CD14-positive monocyte (primary cell): ENCODE data around the gene LHX4. TPM values are rescaled to one million over a fixed set of nuclear protein-coding genes. Genes with fewer than 3 reads are reported as not detected.

Source experiments
- DNase-seq, 3 donors: peaks; one replicate each; pipeline ENCODE4 v3.0.0-alpha.2; 2011 to 2022
- H2AFZ ChIP-seq: 2 replicates; pipeline ENCODE4 v1.6.0; 2012; ENCODE audit warnings: mild to moderate bottlenecking, low read depth, low read length, inconsistent platforms; ENCODE audit not compliant: insufficient read depth, poor library complexity, severe bottlenecking
- H3K27ac ChIP-seq, 2 donors: 1 replicate in 1 of 2; 2 replicates in 1 of 2; pipeline ENCODE4 v1.5.1; 2012 to 2013; ENCODE audit warnings: low read length in 2 of 2, control low read depth in 1 of 2, inconsistent platforms in 1 of 2, low read depth in 1 of 2, mild to moderate bottlenecking in 1 of 2
- H3K27me3 ChIP-seq, 2 donors: one replicate each; pipeline versions ENCODE4 v1.6.0 to v1.6.1; 2011 to 2013; ENCODE audit warnings: low read length in 2 of 2; ENCODE audit not compliant: control insufficient read depth in 2 of 2, insufficient read depth in 2 of 2
- H3K36me3 ChIP-seq, 2 donors: replicated peaks in 1 of 2; 1 replicate in 1 of 2; 2 replicates in 1 of 2; pipeline versions ENCODE4 v1.5.1 to v1.6.1; 2012 to 2013; ENCODE audit warnings: low read length in 2 of 2, control low read depth in 1 of 2, inconsistent platforms in 1 of 2, mild to moderate bottlenecking in 1 of 2; ENCODE audit not compliant: insufficient read depth in 2 of 2, control insufficient read depth in 1 of 2
- H3K4me1 ChIP-seq, 2 donors: 1 replicate in 1 of 2; 2 replicates in 1 of 2; pipeline versions ENCODE4 v1.5.1 to v1.6.1; 2012 to 2013; ENCODE audit warnings: low read length in 2 of 2, control low read depth in 1 of 2, inconsistent platforms in 1 of 2, mild to moderate bottlenecking in 1 of 2, moderate library complexity in 1 of 2; ENCODE audit not compliant: insufficient read depth in 2 of 2, control insufficient read depth in 1 of 2
- H3K4me2 ChIP-seq: replicated peaks from 2 replicates; pipeline ENCODE3; 2012; ENCODE audit warnings: low read length, moderate library complexity, mild to moderate bottlenecking; ENCODE audit not compliant: poor library complexity, severe bottlenecking; ENCODE audit errors: extremely low read depth
- H3K4me3 ChIP-seq, 3 experiments: fragments of 200-600 bp in 1 of 3; sonication (generic) in 1 of 3; replicated peaks in 1 of 3; 1 replicate in 2 of 3; 2 replicates in 1 of 3; pipeline ENCODE4 v1.5.1; 2011 to 2013; ENCODE audit warnings: low read length in 3 of 3, mild to moderate bottlenecking in 3 of 3, control low read depth in 2 of 3, low read depth in 2 of 3, inconsistent platforms in 1 of 3, moderate library complexity in 1 of 3
- H3K79me2 ChIP-seq: 2 replicates; pipeline ENCODE4 v1.6.0; 2012; ENCODE audit warnings: mild to moderate bottlenecking, control low read depth, inconsistent platforms, low read length, moderate library complexity; ENCODE audit not compliant: insufficient read depth
- H3K9ac ChIP-seq: 2 replicates; pipeline ENCODE4 v1.6.0; 2017; ENCODE audit warnings: low read length, mild to moderate bottlenecking; ENCODE audit not compliant: insufficient read depth, poor library complexity, severe bottlenecking
- H3K9me3 ChIP-seq, 2 donors: replicated peaks in 1 of 2; 1 replicate in 1 of 2; 2 replicates in 1 of 2; pipeline versions ENCODE4 v1.5.1 to v1.6.1; 2012 to 2013; ENCODE audit warnings: low read length in 2 of 2, control low read depth in 1 of 2; ENCODE audit not compliant: control insufficient read depth in 1 of 2, insufficient read depth in 1 of 2
- H4K20me1 ChIP-seq: 2 replicates; pipeline ENCODE4 v1.6.0; 2012; ENCODE audit warnings: mild to moderate bottlenecking, low read length, control low read depth, moderate library complexity; ENCODE audit not compliant: insufficient read depth
- H3K27ac Mint-ChIP-seq, 7 donors: one replicate each; pipeline ENCODE4 v1.8.0; 2020; ENCODE audit warnings: mild to moderate bottlenecking in 7 of 7, mixed read lengths in 7 of 7, moderate library complexity in 6 of 7, inconsistent platforms in 2 of 7
- H3K27me3 Mint-ChIP-seq, 3 donors: one replicate each; pipeline ENCODE4 v1.8.0; 2021 to 2022; ENCODE audit warnings: low read depth in 3 of 3, mild to moderate bottlenecking in 3 of 3, mixed read lengths in 3 of 3, moderate library complexity in 3 of 3, inconsistent platforms in 1 of 3
- H3K36me3 Mint-ChIP-seq, 2 donors: one replicate each; pipeline ENCODE4 v1.8.0; 2020; ENCODE audit warnings: mixed read lengths in 2 of 2, inconsistent platforms in 1 of 2, mild to moderate bottlenecking in 1 of 2
- H3K4me1 Mint-ChIP-seq: one replicate; pipeline ENCODE4 v1.8.0; 2020; ENCODE audit warnings: mild to moderate bottlenecking, mixed read lengths
- H3K4me3 Mint-ChIP-seq, 2 donors: one replicate each; pipeline ENCODE4 v1.8.0; 2020; ENCODE audit warnings: mild to moderate bottlenecking in 2 of 2, mixed read lengths in 2 of 2, moderate library complexity in 1 of 2
- H3K9me3 Mint-ChIP-seq, 7 donors: one replicate each; pipeline ENCODE4 v1.8.0; 2020 to 2022; ENCODE audit warnings: mixed read lengths in 7 of 7, mild to moderate bottlenecking in 6 of 7, moderate library complexity in 6 of 7, inconsistent platforms in 2 of 7
- CTCF ChIP-seq: fragments of 200-600 bp; IDR thresholded peaks from one replicate; pipeline ENCODE4 v1.8.0; 2022; ENCODE audit warnings: antibody characterized with exemption, mild to moderate bottlenecking
- whole genome bisulfite sequencing: methylation state at CpG from one replicate; pipeline ENCODE4 v1.1.5; 2013; ENCODE audit warnings: missing lambda C conversion rate; ENCODE audit not compliant: insufficient coverage; 5-methylcytosine and 5-hydroxymethylcytosine counted together
- intact Hi-C, 2 donors: fragments of 100-400 bp; cut with micrococcal nuclease; formaldehyde crosslinking; loops; one replicate each; pipeline versions ENCODE4 v1.15.0 to v1.15.1; 2023
- polyA plus RNA-seq, 3 donors: library from polyadenylated mRNA; depleted of rRNA in 1 of 3; unstranded in 2 of 3; stranded (reverse) in 1 of 3; fragments of 300-500 nt in 2 of 3; fragments of >200 nt in 1 of 3; fragmentation: Illumina TruSeq in 2 of 3; gene quantifications; 1 replicate in 2 of 3; 2 replicates in 1 of 3; pipeline ENCODE4 v1.2.3, GENCODE V29; 2012 to 2021

Gene LHX4
- polyA plus RNA-seq, 3 donors = not detected

GRCh38 chr1:180234369-180235076 lies 4.5 kb downstream of the LHX4 start:
- H3K9ac ChIP-seq = no peak overlapping the region
- no peaks in the 10 kb centered on the region for H4K20me1 ChIP-seq
- 1% methylated on average over 50 of the region's 51 CpGs for WGBS
- no peaks in the 10 kb centered on the region for H3K36me3 ChIP-seq
- Mint-ChIP-seq H3K36me3 (peaks cover 8 to 12% of the 10 kb centered on the region in 2 donors), H3K27me3 (peaks cover 95 to 99% (median 95%) of the 10 kb centered on the region in 3 donors), H3K9me3 (peaks cover 0 to 41% (median 18%) of the 10 kb centered on the region in 7 donors), H3K4me1 (peaks cover 57% of the 10 kb centered on the region), H3K27ac (peak overlapping the region in 1 of 7 donors; percentile 20), H3K4me3 (peak overlapping the region; percentile 58 to 83)
- TF ChIP-seq CTCF = no peak
- peak overlapping the region; percentile 41 for H3K4me2 ChIP-seq
- DNase-seq = no peak
- intact Hi-C loops = no loop called here
- H2AFZ ChIP-seq = peak overlapping the region; percentile 42
- peaks cover 89 to 95% of the 10 kb centered on the region in 2 donors for H3K27me3 ChIP-seq
- H3K9me3 ChIP-seq = peaks cover 2 to 40% of the 10 kb centered on the region in 2 donors
- peak overlapping the region in 1 of 3 experiments; percentile 49 for H3K4me3 ChIP-seq
- peaks cover 45 to 55% of the 10 kb centered on the region in 2 donors for H3K4me1 ChIP-seq
- H3K27ac ChIP-seq = no peak overlapping the region
- H3K79me2 ChIP-seq = no peaks in the 10 kb centered on the region

GRCh38 chr1:180235077-180235501 lies 5.0 kb downstream of the LHX4 start:
- peaks cover 100% of the 10 kb centered on the region in 3 donors for H3K27me3 Mint-ChIP-seq
- Histone ChIP-seq H3K36me3 (no peaks in the 10 kb centered on the region), H3K27me3 (peaks cover 95 to 100% of the 10 kb centered on the region in 2 donors), H3K79me2 (no peaks in the 10 kb centered on the region), H3K9ac (no peak overlapping the region), H3K4me3 (peak overlapping the region in 1 of 3 experiments; percentile 49), H3K27ac (no peak overlapping the region), H4K20me1 (no peaks in the 10 kb centered on the region), H3K4me2 (peak overlapping the region; percentile 41), H2AFZ (peak overlapping the region; percentile 42), H3K9me3 (peaks cover 2 to 40% of the 10 kb centered on the region in 2 donors), H3K4me1 (peaks cover 45 to 53% of the 10 kb centered on the region in 2 donors)
- peaks cover 0 to 41% (median 18%) of the 10 kb centered on the region in 7 donors for H3K9me3 Mint-ChIP-seq
- intact Hi-C loops = no loop called here
- H3K27ac Mint-ChIP-seq = peak overlapping the region in 1 of 7 donors; percentile 5
- peaks cover 57% of the 10 kb centered on the region for H3K4me1 Mint-ChIP-seq
- TF ChIP-seq CTCF = no peak
- H3K4me3 Mint-ChIP-seq = peak overlapping the region; percentile 58 to 83
- 3% methylated on average over 18 of the region's 30 CpGs for WGBS
- DNase-seq = no peak
- peaks cover 8 to 12% of the 10 kb centered on the region in 2 donors for H3K36me3 Mint-ChIP-seq
